SK-N-SH (cell line): ENCODE results near the gene TULP3. TPM values are rescaled to one million over a fixed set of nuclear protein-coding genes. Genes with fewer than 3 reads are reported as not detected.

Experiments used
- CTCF ChIA-PET: fragments of 300-600, 350-600 bp; formaldehyde crosslinking; extraction: SDS; loops from one replicate; lab custom pipeline; 2021; lab: Yijun Ruan, JAX
- POLR2A ChIA-PET: fragments of 350-600 bp; sonication (Branson Sonifier 250); formaldehyde crosslinking; extraction: SDS; loops from one replicate; lab custom pipeline; 2020; ENCODE audit warnings: antibody characterized with exemption, inconsistent platforms; lab: Yijun Ruan, JAX
- DNase-seq: peaks from one replicate; pipeline ENCODE4 v3.0.0; 2012
- H2AFZ ChIP-seq: fragments of 200-600 bp; sonication (generic); 2 replicates; pipeline ENCODE4 v1.8.1; 2016; ENCODE audit warnings: antibody characterized with exemption, mild to moderate bottlenecking, low read depth
- H3F3A ChIP-seq: fragments of 200-600 bp; sonication (generic); replicated peaks from 2 replicates; pipeline ENCODE3; 2016; ENCODE audit warnings: antibody characterized with exemption, mild to moderate bottlenecking; ENCODE audit not compliant: insufficient read depth
- H3K27ac ChIP-seq, 2 experiments: fragments of 200-500 bp in 1 of 2; fragments of 200-600 bp in 1 of 2; sonication (Bioruptor generic) in 1 of 2; sonication (generic), shearing (Covaris generic) in 1 of 2; 2 replicates each; pipeline versions ENCODE4 v1.5.1 to v1.6.1; 2014 to 2016; ENCODE audit warnings: low read depth in 2 of 2, inconsistent platforms in 1 of 2, low read length in 1 of 2, mild to moderate bottlenecking in 1 of 2, mixed read lengths in 1 of 2
- H3K27me3 ChIP-seq: fragments of 200-600 bp; sonication (generic), shearing (Covaris generic); 2 replicates; pipeline ENCODE4 v1.6.1; 2016; ENCODE audit warnings: mixed run types; ENCODE audit not compliant: insufficient read depth
- H3K36me3 ChIP-seq, 2 experiments: fragments of 200-500 bp in 1 of 2; fragments of 200-600 bp in 1 of 2; sonication (Bioruptor generic) in 1 of 2; sonication (generic) in 1 of 2; replicated peaks in 1 of 2; 2 replicates each; pipeline versions ENCODE3 to v1.5.1; 2014 to 2016; ENCODE audit warnings: low read length in 1 of 2, mild to moderate bottlenecking in 1 of 2; ENCODE audit not compliant: insufficient read depth in 2 of 2, control insufficient read depth in 1 of 2
- H3K4me1 ChIP-seq, 2 experiments: fragments of 200-500 bp in 1 of 2; fragments of 200-600 bp in 1 of 2; sonication (Bioruptor generic) in 1 of 2; sonication (generic), shearing (Covaris generic) in 1 of 2; 2 replicates each; pipeline versions ENCODE4 v1.5.1 to v1.6.1; 2014 to 2016; ENCODE audit warnings: low read depth in 1 of 2, low read length in 1 of 2, mixed run types in 1 of 2; ENCODE audit not compliant: insufficient read depth in 2 of 2, control insufficient read depth in 1 of 2
- H3K4me2 ChIP-seq: fragments of 200-600 bp; sonication (generic), shearing (Covaris generic); 2 replicates; pipeline ENCODE4 v1.6.1; 2017; ENCODE audit warnings: mixed run types
- H3K4me3 ChIP-seq, 2 experiments: fragments of 200-500 bp in 1 of 2; fragments of 200-600 bp in 1 of 2; sonication (Bioruptor generic) in 1 of 2; sonication (generic), shearing (Covaris generic) in 1 of 2; 2 replicates each; pipeline versions ENCODE4 v1.5.1 to v1.8.1; 2014 to 2016; ENCODE audit warnings: low read depth in 2 of 2, inconsistent platforms in 1 of 2, low read length in 1 of 2, mild to moderate bottlenecking in 1 of 2, mixed read lengths in 1 of 2, moderate library complexity in 1 of 2
- H3K79me2 ChIP-seq: fragments of 200-600 bp; sonication (generic); 2 replicates; pipeline ENCODE4 v1.8.1; 2017; ENCODE audit warnings: mild to moderate bottlenecking; ENCODE audit not compliant: insufficient read depth
- H3K9ac ChIP-seq: fragments of 200-600 bp; sonication (generic); 2 replicates; pipeline ENCODE4 v1.6.1; 2017; ENCODE audit warnings: mixed run types
- H3K9me2 ChIP-seq: fragments of 200-600 bp; sonication (generic); 2 replicates; pipeline ENCODE4 v1.6.1; 2017; ENCODE audit warnings: mixed run types
- H3K9me3 ChIP-seq: fragments of 200-600 bp; sonication (generic); 2 replicates; pipeline ENCODE4 v1.6.1; 2017; ENCODE audit warnings: mixed run types, mild to moderate bottlenecking, moderate library complexity
- H4K20me1 ChIP-seq: fragments of 200-600 bp; sonication (generic); 2 replicates; pipeline ENCODE4 v1.6.1; 2017; ENCODE audit warnings: mild to moderate bottlenecking, mixed run types; ENCODE audit not compliant: insufficient read depth
- EZH2phosphoT487 ChIP-seq: fragments of 200-600 bp; sonication (generic); IDR thresholded peaks from 2 replicates; pipeline ENCODE4 v1.6.1; 2017; ENCODE audit warnings: low read depth, mixed run types, mild to moderate bottlenecking, antibody characterized with exemption, moderate library complexity, borderline replicate concordance
- GATA2 ChIP-seq: sonication (generic); formaldehyde crosslinking; IDR thresholded peaks from 2 replicates; pipeline ENCODE4 v1.5.0; 2020; ENCODE audit warnings: mild to moderate bottlenecking, missing genetic modification reagents
- JUND ChIP-seq: IDR thresholded peaks from 2 replicates; pipeline ENCODE4 v1.4.0; 2012
- MEF2A ChIP-seq: IDR thresholded peaks from 2 replicates; pipeline ENCODE4 v1.4.0; 2012; ENCODE audit warnings: low read depth, borderline replicate concordance
- POLR2AphosphoS5 ChIP-seq: IDR thresholded peaks from 2 replicates; pipeline ENCODE4 v1.6.1; 2012; ENCODE audit warnings: low read depth, low read length
- RCOR1 ChIP-seq: fragments of 150-350 bp; IDR thresholded peaks from 2 replicates; pipeline ENCODE4 v1.6.1; 2017; ENCODE audit warnings: antibody characterized with exemption, low read length
- RXRA ChIP-seq: IDR thresholded peaks from 2 replicates; pipeline ENCODE4 v1.4.0; 2012; ENCODE audit warnings: low read depth, mild to moderate bottlenecking, borderline replicate concordance
- SIN3A ChIP-seq: IDR thresholded peaks from 2 replicates; pipeline ENCODE4 v1.6.1; 2012; ENCODE audit warnings: low read depth, mild to moderate bottlenecking, low read length, moderate library complexity, borderline replicate concordance
- TAF1 ChIP-seq: IDR thresholded peaks from 2 replicates; pipeline ENCODE4 v1.6.1; 2012; ENCODE audit warnings: low read depth, mild to moderate bottlenecking, low read length, moderate library complexity, borderline replicate concordance
- YY1 ChIP-seq: IDR thresholded peaks from 2 replicates; pipeline ENCODE4 v1.4.0; 2012; ENCODE audit warnings: low read depth, mild to moderate bottlenecking
- WGBS: methylation state at CpG from one replicate; pipeline ENCODE4 v1.1.6; 2017; ENCODE audit warnings: low lambda C conversion rate; 5-methylcytosine and 5-hydroxymethylcytosine counted together
- polyA plus RNA-seq, 3 experiments: library from polyadenylated mRNA; depleted of rRNA; stranded (reverse); fragments of >200 nt; gene quantifications; 2 replicates each; pipeline ENCODE4 v1.2.3, GENCODE V29; 2012
- TF ChIP-seq, protein P1 (sequence below): fragments of 150-350 bp; IDR thresholded peaks from 2 replicates; pipeline ENCODE4 v1.6.1; 2016; ENCODE audit warnings: mild to moderate bottlenecking, low read depth, low read length
- TF ChIP-seq, protein P2 (sequence below): fragments of 200-600 bp; sonication (generic); IDR thresholded peaks from 2 replicates; pipeline ENCODE4 v1.6.1; 2017; ENCODE audit warnings: antibody characterized with exemption, mild to moderate bottlenecking, moderate library complexity

The TULP3 gene
- polyA plus RNA-seq, 1 of the 3 experiments (the other 2 are of a cell fraction) = 22.6 TPM

DNA sequence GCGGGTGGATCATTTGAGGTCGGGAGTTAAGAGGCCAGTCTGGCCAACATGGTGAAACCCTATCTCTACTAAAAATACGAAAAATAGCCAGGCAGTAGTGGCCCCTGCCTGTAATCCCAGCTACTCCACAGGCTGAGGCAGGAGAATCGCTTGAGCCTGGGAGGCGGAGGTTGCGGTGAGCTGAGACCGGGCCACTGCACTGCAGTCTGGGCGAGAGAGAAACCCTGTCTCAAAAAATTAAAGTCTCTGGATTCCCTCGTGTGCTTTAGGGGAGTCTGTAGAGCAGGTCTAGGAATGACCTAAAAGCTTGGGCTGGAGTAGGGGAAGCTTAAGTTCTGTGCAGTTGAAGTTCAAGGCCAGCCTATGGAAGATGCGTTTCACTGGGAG is 697 bp upstream of the TULP3 start:
- Histone ChIP-seq H3K9ac (peak overlapping the region; percentile 92), H3K4me1 (peaks cover 7 to 22% of the 10 kb centered on the region in 2 experiments; a peak in 2 of 4 replicates), H3K4me3 (peak overlapping the region; percentile 76 to 93), H3K27me3 (no peaks in the 10 kb centered on the region), H3K9me2 (no peaks in the 10 kb centered on the region), H3F3A (peaks cover 32% of the 10 kb centered on the region), H4K20me1 (peaks cover 20% of the 10 kb centered on the region), H2AFZ (peak overlapping the region; percentile 95), H3K4me2 (peak overlapping the region; percentile 93), H3K79me2 (peaks cover 55% of the 10 kb centered on the region), H3K9me3 (no peaks in the 10 kb centered on the region), H3K27ac (peak overlapping the region; percentile 80 to 91), H3K36me3 (peaks cover 8 to 20% of the 10 kb centered on the region in 2 experiments)
- no peak for DNase-seq
- TF ChIP-seq MEF2A (no peak), RXRA (no peak), EZH2phosphoT487 (no peak), JUND (no peak), YY1 (no peak), GATA2 (CRISPR knock-in tag) (no peak), POLR2AphosphoS5 (no peak), RCOR1 (no peak), TAF1 (no peak), SIN3A (no peak)
- TF ChIP-seq, protein P1, sequence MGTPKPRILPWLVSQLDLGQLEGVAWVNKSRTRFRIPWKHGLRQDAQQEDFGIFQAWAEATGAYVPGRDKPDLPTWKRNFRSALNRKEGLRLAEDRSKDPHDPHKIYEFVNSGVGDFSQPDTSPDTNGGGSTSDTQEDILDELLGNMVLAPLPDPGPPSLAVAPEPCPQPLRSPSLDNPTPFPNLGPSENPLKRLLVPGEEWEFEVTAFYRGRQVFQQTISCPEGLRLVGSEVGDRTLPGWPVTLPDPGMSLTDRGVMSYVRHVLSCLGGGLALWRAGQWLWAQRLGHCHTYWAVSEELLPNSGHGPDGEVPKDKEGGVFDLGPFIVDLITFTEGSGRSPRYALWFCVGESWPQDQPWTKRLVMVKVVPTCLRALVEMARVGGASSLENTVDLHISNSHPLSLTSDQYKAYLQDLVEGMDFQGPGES = no peak
- TF ChIP-seq, protein P2, sequence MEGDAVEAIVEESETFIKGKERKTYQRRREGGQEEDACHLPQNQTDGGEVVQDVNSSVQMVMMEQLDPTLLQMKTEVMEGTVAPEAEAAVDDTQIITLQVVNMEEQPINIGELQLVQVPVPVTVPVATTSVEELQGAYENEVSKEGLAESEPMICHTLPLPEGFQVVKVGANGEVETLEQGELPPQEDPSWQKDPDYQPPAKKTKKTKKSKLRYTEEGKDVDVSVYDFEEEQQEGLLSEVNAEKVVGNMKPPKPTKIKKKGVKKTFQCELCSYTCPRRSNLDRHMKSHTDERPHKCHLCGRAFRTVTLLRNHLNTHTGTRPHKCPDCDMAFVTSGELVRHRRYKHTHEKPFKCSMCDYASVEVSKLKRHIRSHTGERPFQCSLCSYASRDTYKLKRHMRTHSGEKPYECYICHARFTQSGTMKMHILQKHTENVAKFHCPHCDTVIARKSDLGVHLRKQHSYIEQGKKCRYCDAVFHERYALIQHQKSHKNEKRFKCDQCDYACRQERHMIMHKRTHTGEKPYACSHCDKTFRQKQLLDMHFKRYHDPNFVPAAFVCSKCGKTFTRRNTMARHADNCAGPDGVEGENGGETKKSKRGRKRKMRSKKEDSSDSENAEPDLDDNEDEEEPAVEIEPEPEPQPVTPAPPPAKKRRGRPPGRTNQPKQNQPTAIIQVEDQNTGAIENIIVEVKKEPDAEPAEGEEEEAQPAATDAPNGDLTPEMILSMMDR = no peak
- ChIA-PET POLR2A (interaction anchor here (0.6 to 1.8 kb wide), 6 partner anchors 12 to 95 kb away, joined by 3 to 5 read pairs (median 3); partner anchors contain the start of genes FKBP4, FOXM1 and RHNO1), CTCF (interaction anchor here (0.6 to 3.6 kb wide), 5 partner anchors 13 to 228 kb away, joined by 3 to 19 read pairs (median 3); partner anchors contain the start of genes FOXM1 and RHNO1)
- 76% methylated on average over 10 of the region's 10 CpGs for WGBS

DNA sequence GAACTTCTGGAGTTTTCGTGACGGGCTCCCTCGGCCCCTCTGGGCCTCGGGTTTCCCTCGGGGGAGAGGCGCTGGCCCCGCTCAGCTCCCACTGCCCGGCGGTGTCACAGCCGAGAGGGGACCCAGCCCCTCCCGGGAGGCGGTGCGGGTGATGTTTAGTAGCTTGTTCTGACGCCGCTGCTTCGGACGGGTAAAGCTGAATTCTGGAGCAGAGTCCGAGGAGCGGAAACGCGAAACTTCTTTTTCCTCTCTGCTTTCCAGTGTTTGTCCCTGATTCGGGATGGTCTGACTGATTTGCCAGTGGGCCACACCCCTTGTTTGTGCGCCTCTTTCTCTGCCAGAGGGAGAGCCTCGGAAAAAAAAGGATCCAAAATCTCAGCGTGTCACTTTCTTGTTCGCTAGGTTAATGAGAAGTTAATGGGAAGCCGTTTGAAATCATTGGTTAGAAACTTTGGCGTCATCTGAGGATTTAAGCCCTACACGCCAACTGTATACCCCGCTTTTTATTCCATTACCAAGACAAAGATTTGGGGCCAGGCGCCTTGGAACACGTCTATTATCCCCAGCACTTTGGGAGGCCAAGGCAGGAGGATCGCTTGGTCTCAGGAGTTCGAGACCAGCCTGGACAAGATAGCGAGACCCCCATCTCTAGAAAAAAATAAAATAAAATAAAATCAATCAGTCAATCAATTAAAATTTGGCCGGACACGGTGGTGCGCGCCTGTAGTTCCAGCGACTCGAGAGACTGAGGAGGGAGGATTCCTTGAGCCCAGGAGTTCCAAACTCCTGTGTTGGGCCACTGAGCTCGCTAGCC is 756 bp downstream of the TULP3 start:
- Histone ChIP-seq H3K36me3 (peaks cover 8 to 12% of the 10 kb centered on the region in 2 experiments), H3K4me1 (peaks cover 9 to 26% of the 10 kb centered on the region in 2 experiments; a peak in 2 of 4 replicates), H2AFZ (peak overlapping the region; percentile 86), H3F3A (peaks cover 32% of the 10 kb centered on the region), H3K9me2 (no peaks in the 10 kb centered on the region), H3K27me3 (no peaks in the 10 kb centered on the region), H4K20me1 (peaks cover 33% of the 10 kb centered on the region), H3K4me3 (peak overlapping the region; percentile 76 to 93), H3K27ac (peak overlapping the region; percentile 86 to 91), H3K9ac (peak overlapping the region; percentile 92), H3K4me2 (peak overlapping the region; percentile 93), H3K79me2 (peaks cover 59% of the 10 kb centered on the region), H3K9me3 (no peaks in the 10 kb centered on the region)
- CTCF ChIA-PET = interaction anchor here (0.7 to 1.9 kb wide), 4 partner anchors 53 to 143 kb away, joined by 3 to 5 read pairs (median 4); no protein-coding TSS in a partner anchor
- TF ChIP-seq, protein P1 = no peak
- 0 out of 2 replicates have a peak, but pooled peaks have one; percentile 12 for TF ChIP-seq TAF1
- POLR2A ChIA-PET = interaction anchor here (0.7 to 1.8 kb wide), 3 partner anchors 11 to 113 kb away, joined by 3 to 5 read pairs (median 4); partner anchors contain the start of genes FOXM1 and RHNO1
- peak; percentile 68 for DNase-seq
- WGBS = 22% methylated on average over 36 of the region's 42 CpGs
